Measurements from ENCODE around the gene SYT9.

Gene SYT9

DNA sequence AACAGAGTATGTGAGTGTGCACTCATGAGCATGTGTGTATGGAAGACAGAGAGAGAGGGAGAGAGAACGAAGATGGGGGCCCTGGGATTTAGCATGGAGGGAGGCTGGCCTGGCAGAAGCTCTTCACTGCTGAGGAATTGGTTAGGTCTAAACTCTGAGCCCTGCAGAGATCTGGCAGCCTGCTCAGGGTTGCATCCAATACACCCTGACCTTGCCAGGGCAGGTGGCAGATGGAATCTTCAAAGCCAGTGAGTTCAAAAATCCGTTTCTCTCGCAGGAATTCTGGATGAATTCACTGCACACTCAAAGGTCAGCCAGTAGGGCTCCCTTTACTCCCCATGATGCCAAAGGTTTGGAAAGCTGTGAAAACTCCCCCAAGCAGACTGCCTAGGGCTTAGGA is 172.2 kb downstream of the SYT9 start:
- no peak for DNase-seq (ENCODE audit: low read depth)

DNA sequence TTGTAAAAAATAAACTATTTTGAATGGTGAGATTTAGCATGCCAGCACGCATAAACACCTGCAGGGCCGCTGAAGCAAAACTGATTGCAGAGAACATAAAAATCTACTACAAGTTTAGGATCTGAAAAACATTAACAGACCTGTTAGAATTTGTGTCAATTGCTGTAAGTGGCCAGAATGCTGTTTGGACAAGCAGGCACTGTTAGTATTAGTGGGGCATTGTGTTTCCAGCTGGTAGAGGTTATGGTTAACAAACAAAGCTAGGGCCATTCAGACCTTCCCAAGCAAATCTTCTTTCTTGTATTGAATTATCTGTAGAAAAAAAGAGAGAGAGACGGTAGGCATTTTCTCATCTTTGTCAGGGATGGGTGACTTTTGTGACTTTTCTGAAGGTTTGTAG is 176.0 kb downstream of the SYT9 start:
- DNase-seq (ENCODE audit: low read depth): no peak

DNA sequence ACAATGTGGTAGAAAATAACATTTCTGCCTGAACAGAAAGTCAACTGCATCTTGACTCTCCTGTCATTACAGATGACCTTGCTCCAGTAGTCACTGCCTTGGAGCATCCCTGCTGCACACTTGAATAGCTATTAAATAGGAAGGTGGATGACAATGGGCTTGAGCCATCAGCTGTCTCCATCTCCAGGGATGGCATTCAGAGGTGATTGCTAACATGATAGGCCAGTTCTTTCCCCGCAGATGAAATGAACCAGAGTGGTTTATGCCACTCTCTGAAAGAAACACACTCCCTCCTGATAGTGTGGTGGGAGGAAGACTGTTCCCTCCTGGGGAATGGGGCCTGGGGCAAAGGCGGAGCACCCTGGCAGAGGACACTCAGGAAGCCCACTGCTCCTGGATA is 176.5 kb downstream of the SYT9 start:
- no peak for DNase-seq (ENCODE audit: low read depth)

DNA sequence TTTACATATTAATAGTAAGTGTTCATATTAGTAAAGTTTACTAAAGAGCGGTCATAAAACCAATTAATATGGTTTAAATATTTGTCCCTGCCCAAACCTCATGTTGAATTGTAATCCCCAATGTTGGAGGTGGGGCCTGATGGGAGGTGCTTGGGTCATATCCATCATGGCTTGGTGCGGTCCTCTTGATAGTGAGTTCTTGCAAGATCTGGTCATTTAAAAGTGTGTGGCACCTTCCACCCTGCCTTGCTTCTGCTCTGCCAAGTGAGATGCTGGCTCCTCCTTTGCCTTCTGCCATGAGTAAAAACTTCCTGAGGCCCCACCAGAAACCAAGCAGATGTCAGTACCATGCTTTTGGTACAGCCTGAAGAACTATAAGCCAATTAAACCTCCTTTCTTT is 178.8 kb downstream of the SYT9 start:
- no peak for DNase-seq (ENCODE audit: low read depth)

DNA sequence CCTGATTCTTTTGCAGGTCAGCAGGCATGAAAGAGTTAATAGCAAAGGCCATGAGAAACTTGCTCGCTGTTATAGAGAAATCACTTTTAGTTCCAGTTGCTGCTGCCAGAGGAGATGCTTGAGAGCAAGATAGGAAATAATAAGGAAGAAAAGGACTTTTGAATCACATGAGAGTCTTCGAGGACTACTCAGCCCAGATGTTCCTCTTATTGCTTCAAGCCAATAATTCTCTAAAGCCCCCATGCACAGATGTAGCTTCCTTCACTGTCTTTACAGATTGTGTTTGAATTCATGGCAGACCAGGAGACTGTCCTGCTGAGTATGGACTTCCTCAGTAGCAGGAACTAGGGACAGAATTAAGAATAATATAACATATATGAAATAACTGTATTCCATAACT is 183.5 kb downstream of the SYT9 start:
- DNase-seq (ENCODE audit: low read depth): no peak

DNA sequence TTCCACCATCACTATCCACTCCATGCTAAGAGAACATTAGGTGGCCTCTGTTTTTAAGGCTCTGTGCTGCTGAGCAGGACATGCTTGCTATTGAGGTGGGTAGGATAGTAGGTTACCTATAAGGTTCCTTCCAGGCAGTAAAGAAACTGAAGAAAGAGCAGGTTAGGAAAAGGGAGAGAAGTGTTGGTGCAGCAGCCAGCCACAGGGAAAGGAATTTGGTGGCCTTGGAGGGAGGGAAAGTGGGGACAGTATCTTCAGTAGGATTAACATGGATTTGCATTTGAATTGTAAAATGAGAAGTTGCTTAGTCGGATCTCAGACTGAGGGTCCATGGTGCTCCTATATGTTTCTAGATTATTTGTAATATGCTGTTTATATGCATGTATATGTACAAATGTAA is 184.4 kb downstream of the SYT9 start:
- DNase-seq (ENCODE audit: low read depth): no peak

DNA sequence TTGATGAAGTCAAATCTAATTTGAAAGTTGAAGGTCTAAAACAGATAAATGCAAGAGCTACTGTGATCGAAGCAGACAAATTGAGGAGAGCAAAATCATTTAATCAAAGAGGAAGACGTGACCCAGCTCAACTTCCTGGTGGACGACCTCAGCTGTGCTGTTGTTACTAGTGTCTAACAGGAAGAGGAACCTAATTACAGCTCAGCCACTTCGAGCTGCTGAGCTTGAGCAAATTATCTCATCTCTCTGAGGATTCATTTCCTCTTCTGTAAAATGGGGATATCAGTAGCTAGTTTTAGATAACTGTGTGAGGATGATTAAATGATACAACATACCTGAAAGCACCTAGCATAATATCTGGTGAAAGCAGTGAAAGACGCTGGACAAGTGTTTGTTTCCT is 185.0 kb downstream of the SYT9 start:
- DNase-seq (ENCODE audit: low read depth): no peak

DNA sequence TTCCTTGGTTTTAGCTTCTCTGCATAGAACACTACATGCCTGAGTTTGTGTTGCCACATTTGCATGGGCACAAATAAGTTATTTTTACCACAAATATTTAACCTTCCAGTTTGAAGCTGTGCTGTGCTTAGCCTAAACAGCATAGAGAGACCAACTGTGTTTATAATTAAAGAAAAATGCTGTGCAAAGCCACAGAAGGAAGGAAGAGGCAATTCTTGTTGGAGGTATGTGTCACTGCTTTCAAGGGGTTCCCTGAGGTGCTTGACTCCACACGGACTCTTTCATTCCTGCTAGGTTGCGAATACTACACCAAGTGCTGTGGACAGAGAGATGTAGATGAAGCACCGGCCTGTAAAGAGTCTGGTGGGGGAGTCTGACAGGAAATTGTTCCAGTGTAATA is 186.0 kb downstream of the SYT9 start:
- DNase-seq (ENCODE audit: low read depth): no peak

DNA sequence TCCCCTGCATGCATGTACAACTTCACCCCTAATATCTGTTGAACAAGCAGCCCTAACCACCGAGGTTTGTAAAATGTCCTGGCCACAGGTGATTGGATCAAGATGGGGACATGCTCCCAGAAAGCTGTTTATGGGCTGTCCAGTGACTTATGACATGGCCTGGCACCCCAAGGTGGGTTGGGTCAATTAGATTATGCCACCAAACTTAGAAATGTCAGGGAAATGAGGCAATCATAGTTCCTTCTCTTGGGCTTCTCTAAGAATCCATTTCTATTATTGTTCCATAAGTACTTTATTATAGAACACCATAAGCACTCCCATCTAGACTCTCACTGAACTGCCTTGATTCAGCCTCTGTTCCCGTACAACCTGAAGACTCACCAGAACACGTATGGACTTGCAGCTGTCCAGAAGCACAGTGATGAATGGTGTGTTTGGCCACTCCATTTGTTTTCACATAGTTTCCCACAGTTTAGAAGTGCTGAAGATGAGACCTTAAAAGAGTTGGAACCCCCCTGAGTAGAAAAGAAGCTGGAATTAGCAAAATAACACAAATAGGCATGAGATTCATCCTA is 188.1 kb downstream of the SYT9 start:
- no peak for DNase-seq (ENCODE audit: low read depth)

DNA sequence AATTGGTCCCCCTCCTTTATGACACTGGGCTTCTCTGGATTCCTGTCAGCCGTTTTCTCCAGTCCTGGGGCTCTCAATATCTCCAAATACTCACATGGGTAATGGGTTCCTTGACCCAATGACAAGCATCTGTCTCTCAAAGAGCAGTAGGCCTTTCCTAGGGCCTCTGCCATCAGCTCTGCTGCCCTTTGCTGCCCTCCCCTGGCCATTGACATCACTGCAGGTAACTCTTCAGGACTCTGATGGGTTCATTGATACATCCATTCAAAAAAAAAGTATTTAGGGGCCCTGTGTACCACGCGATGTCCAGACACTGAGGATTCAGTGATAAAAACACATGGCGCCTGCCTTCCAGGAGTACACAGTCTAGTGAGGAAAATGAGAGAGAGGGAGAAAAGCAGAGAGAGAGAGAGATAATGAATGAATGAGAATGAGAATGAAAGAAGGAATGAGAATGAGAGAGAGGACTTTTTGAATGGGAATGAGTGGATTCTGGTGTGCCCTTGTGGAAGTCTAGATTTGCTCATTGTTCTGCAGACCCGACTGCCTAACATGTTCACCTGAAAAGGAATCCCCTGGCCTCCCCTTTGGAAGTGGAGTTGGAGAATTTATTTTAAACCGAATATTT is 191.0 kb downstream of the SYT9 start:
- peak; percentile 18 for DNase-seq (ENCODE audit: low read depth)

DNA sequence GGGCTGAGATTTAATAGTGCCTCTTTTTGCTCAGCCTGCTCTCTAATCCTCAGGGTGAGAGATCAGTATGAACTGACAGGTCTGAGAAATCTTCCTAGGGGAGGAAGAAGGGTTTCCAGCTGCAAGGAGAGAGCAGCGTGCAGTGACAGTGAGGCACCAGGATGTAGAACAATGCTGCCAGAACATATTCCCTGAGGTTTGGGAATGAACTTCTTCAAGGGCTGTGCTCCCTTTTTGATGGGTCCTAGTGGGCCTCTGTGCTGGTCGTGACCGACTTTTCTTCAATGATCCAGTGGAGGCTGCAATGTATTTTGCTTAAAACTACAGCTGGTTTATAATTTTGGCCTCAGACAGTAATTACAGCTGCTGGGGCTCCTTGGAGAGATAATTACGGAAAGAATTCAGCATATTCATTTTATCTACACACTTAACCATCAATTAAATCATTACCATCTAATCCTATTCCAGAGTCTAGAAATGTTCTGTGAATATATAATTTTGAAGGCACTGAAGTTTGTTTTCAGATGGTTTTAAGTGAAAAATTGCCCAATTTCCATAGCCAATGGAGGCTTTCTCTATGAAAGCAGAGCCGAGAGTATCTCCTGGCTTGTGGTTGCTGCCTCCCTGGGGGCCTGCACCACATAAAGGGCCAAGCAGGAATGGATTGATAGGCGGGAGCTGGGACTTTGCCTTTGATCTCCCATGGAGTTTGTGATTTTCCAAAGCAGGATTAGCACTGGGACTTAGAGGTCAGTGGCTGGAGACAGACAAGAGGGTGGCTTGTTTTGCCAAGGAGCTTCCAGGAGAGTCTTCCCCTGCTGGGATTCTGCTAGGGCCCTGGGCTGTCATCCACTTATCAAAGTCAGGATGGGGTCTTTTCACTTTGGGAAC is 192.6 kb downstream of the SYT9 start:
- no peak for DNase-seq (ENCODE audit: low read depth)

DNA sequence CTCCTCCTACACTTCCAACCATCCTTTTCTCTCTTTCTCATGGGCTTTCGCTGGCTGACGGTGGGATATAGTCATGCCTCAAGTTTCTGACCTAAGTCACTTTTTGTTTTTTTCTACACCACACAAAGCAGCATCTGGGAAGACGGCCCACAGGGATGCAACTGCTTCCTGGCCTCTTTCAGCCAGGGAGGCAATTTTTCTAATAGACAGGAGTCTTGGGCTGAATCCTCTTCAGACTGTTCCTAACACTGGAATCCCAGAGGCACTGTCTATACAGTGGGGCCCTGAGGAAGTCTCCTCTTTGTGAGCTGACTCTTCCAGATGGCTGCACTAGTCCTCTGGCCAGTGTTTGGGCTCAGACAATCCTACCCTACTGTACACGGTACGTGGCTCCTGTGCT is 193.9 kb downstream of the SYT9 start:
- no peak for DNase-seq (ENCODE audit: low read depth)

DNA sequence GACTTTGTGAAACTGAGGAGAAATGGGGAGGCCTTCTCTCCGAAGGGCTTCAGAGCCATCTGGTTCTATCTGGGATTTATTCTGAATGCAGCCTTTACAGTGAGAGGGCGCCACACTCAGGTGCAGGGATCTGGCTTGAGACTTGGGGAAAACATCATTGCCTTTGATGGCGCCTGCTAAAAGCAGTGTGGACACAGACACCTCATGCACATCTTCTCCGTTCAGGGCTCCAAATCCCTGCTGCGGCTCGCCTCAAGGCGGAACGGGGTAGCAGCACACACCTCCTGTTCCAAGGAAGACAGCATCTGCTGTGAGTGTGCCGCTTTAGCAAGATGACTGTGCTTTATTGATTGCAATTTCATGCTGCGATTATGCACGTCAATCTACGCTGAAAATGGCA is 196.5 kb downstream of the SYT9 start:
- no peak for DNase-seq (ENCODE audit: low read depth)

DNA sequence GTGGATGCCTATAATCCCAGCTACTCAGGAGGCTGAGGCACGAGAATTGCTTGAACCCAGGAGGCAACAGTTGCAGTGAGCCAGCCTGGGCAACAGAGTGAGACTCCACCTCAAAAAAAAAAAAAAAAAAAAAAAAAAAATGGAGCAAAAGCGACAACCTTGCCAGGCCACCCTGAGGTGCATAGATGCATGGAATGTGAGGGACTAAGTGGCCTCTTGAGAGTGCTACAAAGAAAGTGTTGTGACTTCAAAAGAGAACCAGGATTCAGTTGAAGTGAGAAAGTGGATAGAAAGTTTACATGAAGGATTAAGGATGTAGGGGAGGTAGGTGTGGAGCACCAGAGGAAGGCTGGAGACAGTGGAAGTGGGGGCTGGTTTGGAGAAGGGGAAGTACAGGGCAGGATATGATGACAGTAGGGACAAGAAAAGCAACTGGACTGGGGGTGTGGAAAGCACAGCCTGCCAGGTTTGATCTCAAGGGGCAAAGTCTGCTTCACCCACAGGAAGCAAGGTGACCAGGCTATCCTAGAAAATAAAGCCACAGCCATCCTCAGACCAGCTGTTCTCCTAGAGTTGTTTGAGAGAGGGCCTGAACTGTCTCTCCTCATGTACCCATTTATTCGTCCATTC is 197.6 kb downstream of the SYT9 start:
- DNase-seq (ENCODE audit: low read depth): no peak

DNA sequence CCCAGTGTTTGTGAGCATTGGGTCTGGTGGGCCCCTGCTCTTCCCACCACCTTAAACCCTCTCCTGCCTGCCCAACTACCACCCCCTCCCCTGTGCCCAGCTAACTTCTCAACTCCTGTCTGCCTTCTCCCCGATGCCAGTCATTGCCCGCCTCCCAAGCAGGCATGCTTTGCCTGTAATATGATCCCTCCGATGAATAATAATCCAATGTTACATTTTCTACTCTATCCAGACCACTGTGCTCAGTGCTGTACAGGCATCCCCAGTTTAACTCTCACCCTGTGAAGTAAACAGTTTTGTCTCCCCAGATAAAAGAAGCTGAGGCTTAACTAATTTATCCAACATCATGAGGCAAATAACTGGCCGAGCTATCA is 198.1 kb downstream of the SYT9 start:
- DNase-seq (ENCODE audit: low read depth): no peak

DNA sequence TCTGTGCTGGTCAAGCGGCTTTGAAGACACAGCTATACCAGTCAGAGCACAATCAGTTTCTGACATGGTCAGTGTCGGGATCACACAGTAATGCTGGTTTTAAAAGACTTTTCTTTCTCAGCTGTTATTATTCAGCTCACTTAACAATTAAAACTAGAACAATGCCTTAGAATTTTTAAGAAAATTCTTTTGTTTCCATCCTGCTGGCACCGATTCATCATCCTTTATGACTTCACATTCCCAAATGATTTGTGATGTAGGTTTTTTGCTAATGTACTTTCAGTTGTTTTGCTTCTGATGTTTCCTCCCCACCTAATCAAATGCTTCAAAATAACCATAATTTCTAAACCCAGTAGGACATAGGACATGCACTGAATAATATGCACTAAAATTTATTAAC is 199.1 kb downstream of the SYT9 start:
- DNase-seq (ENCODE audit: low read depth): no peak

DNA sequence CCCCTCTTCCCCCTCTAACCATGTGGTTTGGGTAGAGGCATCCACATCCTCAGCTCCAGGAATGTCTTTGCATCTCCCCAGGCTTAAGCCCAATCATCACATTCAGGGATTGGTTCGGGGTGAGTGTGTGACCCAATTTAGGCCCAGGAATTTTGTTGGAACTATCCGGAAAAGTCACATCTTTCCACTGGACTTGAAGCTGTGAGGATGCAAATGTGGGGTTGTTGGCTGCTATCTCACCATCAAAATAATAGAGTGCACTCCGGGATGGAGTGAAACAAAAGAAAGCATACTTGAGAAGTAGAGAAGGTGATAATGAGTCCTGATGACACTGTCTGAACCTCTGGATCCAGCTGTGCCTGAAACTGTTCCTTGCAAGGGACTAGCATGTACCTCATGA is 199.8 kb downstream of the SYT9 start:
- DNase-seq (ENCODE audit: low read depth): no peak

DNA sequence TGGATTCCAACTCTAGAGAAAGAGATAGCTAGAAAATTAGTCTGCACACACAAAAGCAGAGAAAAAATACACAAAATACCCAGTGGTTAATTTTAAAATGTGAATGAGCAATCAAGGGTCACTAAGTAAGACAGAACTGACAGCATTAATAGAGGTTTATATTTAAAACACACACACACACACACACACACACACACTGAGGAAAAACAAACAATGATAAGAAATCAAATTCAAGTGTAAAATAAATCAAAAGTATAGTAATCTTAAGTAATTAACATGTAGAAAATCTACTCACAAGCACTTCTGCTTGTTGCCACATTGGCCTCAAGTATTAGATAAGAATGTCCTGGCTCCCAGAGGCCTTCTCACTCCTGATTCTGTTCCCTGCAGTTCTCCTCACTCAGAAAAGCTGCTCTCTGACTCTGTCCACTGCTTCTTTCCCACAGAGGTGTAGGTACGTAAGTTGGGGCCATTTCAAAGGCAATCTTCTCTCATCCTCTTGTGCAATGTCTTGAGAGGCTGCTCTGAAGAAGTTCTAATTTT is 200.3 kb downstream of the SYT9 start:
- no peak for DNase-seq (ENCODE audit: low read depth)

DNA sequence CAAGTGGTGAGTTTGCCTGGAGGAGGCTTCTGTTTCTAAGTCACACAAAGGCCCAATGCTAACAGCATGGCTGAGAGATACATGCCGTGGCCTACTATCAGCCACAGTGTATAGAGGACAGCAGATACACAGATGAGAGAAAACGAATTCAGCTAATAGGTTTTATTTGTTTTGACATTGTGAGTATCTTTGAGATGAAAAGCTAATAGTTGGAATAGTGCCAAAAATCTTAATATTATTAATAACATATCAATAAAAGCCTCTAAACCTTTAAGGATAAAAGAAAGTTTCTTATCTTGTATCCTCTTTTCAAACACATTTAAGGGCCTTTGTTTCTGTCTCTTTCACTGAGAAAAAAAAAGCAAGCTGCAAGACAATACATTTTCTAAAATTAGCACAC is 203.2 kb downstream of the SYT9 start:
- DNase-seq (ENCODE audit: low read depth): no peak

DNA sequence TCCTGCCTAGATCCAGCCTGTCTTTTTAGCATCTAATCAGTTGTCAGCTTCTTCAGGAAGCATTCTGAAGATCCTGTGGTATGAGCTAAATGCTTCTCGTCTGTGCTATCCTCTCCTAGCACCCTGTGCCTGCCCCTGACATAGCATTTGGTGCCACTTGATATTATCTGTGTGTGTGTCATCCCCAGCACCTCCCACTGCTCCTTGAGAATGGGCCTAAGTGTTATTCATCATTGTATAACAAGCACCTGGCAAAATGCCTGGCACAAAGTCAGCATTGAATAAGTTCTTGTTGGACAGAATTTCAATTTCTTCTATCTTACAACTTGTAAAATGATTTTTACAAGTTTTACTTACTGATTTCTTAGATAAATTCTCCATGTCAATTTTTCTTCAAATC is 205.5 kb downstream of the SYT9 start:
- DNase-seq (ENCODE audit: low read depth): no peak

DNA sequence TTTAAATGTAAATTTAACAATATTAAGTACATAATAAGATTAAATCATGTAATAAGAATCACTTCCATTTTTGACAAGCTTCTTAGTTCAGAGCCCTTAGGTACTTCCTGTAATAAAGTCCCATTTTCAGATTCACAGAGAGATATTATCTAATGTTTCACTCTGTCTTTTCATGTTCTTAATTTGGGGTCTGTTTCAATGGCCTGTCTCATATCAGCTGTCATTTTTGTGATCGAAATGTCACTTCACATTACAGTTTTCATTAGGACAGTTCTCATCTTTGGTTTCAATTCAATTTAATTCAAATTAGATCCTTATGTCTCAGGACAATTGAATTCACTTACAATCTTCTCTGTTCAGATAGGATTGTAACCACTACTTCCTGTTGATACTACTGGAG is 211.0 kb downstream of the SYT9 start:
- no peak for DNase-seq (ENCODE audit: low read depth)

DNA sequence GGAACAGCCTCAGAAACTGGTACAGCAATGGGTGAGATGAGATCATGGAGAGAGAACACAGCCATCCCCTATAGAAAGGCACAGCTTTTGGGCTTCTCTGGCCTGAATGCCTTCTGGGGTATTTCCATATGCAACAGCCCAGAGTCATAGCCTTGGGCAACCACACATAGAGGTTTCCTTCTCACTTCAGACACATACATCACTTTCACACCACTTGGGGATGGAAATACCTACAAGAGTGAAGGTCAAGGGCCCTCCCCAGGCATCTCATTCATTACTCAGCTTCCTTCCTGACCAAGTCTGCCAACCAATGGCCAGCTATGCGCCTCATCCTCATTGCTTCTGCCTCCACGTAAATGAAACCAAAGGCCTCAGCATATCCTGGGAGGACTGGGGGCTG is 215.9 kb downstream of the SYT9 start:
- DNase-seq (ENCODE audit: low read depth): no peak

DNA sequence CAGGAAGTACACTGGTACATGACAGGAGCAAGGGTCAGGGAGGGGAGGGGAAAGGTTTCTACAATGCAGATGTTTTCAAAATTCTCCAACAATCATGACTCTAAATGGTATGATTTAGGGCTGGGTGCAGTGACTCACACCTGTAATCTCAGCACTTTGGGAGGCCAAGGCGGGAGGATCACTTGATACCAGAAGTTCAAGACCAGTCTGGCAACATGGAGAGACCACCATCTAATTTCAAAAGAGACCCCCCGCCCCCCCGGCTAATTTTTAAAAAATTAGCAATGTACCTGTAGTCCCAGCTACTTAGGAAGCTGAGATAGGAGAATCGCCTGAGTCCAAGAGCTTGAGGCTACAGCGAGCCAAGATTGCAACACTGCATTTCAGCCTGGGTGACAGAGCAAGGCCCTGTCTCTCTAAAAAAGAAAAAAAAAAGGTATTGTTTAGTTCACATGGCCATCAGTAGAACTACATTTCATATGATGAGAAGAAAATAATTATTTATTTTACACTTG is 217.7 kb downstream of the SYT9 start:
- DNase-seq (ENCODE audit: low read depth): no peak

Data from T-helper 22 cell (primary cell).